ENCODE results near the gene ATRX. TPM values are rescaled to one million over a fixed set of nuclear protein-coding genes. Genes with fewer than 3 reads are reported as not detected.

ATRX gene
- total and polyA plus RNA-seq, 2 donors (not counting 3 experiments of a cell fraction or from before 2014, with no cell fraction given) = 23.5 to 101 TPM

DNA sequence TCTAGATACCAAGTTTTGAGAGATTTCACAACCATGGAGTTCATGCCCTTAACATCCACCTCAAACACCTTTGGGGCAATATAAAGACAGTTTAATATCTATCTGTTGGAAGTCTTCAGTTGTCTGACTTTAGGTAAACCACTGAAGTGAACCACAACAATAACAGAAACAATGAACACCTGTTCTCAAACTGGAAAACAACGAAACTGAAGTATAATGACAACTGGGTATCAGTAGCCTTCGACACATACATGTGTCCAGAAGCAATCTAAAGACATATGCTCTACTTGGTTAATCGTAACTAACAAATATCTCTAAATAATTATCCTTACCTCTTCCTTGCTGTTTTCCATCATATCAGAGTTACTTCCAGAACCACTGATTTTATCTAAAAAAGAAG lies 87.8 kb downstream of the ATRX start:
- H3K36me3 ChIP-seq (ENCODE audit: control insufficient read depth in 2 of 2, extremely low read depth in 1 of 2, insufficient read depth in 2 of 2, low read length in 2 of 2) = no peaks in the 10 kb centered on the region
- H3K4me2 ChIP-seq (ENCODE audit: insufficient read depth, low read length) = no peak overlapping the region
- no TSS peak for BruUV-seq (replicated peaks)
- H3K9ac ChIP-seq (replicated peaks; ENCODE audit: extremely low read depth, insufficient read depth, low read length) = no peak overlapping the region
- no peaks in the 10 kb centered on the region for H3K9me1 ChIP-seq (replicated peaks; ENCODE audit: control insufficient read depth, extremely low read depth, insufficient read depth, low read length)
- H3K9me3 ChIP-seq (replicated peaks; ENCODE audit: control insufficient read depth, insufficient read depth, low read length) = no peaks in the 10 kb centered on the region
- H3K27ac ChIP-seq (ENCODE audit: insufficient read depth, low read depth, low read length) = no peak overlapping the region
- no peaks in the 10 kb centered on the region for H3K4me1 ChIP-seq (ENCODE audit: control insufficient read depth, extremely low read depth, insufficient read depth, low read length)
- no peak overlapping the region for H2AFZ ChIP-seq (ENCODE audit: low read depth, low read length)
- H3K79me2 ChIP-seq (ENCODE audit: control insufficient read depth, insufficient read depth, low read length) = peaks cover 28% of the 10 kb centered on the region
- DNase-seq (ENCODE audit: low read depth, low spot score) (no peak), FAIRE-seq (no peak)
- intact Hi-C loops (cut with micrococcal nuclease) = no loop called here
- no peaks in the 10 kb centered on the region for H4K20me1 ChIP-seq (replicated peaks; ENCODE audit: control insufficient read depth, extremely low read depth, insufficient read depth, low read length)
- dilution Hi-C loops (cut with MboI; ENCODE audit: extremely low pct_ligation_motif_present, low sequenced_read_pairs) = no loop called here
- CTCF ChIA-PET = no interaction called here
- H3K27me3 ChIP-seq (ENCODE audit: control insufficient read depth in 2 of 2, insufficient read depth in 2 of 2, low read length in 2 of 2) = no peaks in the 10 kb centered on the region
- no peak overlapping the region for H3K4me3 ChIP-seq (replicated peaks in 1 of 3; ENCODE audit: insufficient read depth in 1 of 3, low read depth in 1 of 3, low read length in 3 of 3)
- POLR2A ChIA-PET = no interaction called here
- TF ChIP-seq, protein P1, sequence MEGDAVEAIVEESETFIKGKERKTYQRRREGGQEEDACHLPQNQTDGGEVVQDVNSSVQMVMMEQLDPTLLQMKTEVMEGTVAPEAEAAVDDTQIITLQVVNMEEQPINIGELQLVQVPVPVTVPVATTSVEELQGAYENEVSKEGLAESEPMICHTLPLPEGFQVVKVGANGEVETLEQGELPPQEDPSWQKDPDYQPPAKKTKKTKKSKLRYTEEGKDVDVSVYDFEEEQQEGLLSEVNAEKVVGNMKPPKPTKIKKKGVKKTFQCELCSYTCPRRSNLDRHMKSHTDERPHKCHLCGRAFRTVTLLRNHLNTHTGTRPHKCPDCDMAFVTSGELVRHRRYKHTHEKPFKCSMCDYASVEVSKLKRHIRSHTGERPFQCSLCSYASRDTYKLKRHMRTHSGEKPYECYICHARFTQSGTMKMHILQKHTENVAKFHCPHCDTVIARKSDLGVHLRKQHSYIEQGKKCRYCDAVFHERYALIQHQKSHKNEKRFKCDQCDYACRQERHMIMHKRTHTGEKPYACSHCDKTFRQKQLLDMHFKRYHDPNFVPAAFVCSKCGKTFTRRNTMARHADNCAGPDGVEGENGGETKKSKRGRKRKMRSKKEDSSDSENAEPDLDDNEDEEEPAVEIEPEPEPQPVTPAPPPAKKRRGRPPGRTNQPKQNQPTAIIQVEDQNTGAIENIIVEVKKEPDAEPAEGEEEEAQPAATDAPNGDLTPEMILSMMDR (IDR thresholded peaks at IDR 0.05; ENCODE audit: extremely low read depth in 1 of 2, insufficient read depth in 1 of 2, low read depth in 1 of 2, low read length in 2 of 2) = no peak
- TF ChIP-seq JUN (IDR thresholded peaks at IDR 0.05; ENCODE audit: borderline replicate concordance, insufficient read depth, insufficient read length, low read depth) (no peak), MAX (IDR thresholded peaks at IDR 0.05; ENCODE audit: insufficient read depth, insufficient read length) (no peak), POLR2A (IDR thresholded peaks at IDR 0.05; ENCODE audit: low read depth, low read length) (no peak), EZH2 (IDR thresholded peaks at IDR 0.05; ENCODE audit: borderline replicate concordance, low read depth, low read length, severe bottlenecking) (no peak), MYC (IDR thresholded peaks at IDR 0.05; ENCODE audit: low read depth, low read length) (no peak), POLR2AphosphoS5 (IDR thresholded peaks at IDR 0.05; ENCODE audit: insufficient read depth, low read depth, low read length) (no peak), FOS (IDR thresholded peaks at IDR 0.05; ENCODE audit: borderline replicate concordance, insufficient read depth, low read length) (no peak)
